Measurements from ENCODE around the gene SHB.

DNA sequence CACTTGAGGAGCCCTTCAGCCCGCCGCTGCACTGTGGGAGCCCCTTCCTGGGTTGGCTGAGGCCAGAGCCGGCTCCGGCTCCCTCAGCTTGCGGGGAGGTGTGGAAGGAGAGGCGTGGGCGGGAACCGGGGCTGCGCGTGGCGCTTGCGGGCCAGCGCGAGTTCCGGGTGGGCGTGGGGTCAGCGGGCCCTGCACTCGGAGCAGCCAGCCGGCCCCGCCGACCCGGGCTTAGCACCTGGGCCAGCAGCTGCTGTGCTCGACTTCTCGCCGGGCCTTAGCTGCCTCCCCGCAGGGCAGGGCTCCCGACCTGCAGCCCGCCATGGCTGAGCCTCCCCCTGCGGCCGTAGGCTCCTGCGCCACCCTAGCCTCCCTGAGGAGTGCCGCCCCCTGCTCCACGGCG lies 6.2 kb upstream of the SHB start:
- TF ChIP-seq, protein P1, sequence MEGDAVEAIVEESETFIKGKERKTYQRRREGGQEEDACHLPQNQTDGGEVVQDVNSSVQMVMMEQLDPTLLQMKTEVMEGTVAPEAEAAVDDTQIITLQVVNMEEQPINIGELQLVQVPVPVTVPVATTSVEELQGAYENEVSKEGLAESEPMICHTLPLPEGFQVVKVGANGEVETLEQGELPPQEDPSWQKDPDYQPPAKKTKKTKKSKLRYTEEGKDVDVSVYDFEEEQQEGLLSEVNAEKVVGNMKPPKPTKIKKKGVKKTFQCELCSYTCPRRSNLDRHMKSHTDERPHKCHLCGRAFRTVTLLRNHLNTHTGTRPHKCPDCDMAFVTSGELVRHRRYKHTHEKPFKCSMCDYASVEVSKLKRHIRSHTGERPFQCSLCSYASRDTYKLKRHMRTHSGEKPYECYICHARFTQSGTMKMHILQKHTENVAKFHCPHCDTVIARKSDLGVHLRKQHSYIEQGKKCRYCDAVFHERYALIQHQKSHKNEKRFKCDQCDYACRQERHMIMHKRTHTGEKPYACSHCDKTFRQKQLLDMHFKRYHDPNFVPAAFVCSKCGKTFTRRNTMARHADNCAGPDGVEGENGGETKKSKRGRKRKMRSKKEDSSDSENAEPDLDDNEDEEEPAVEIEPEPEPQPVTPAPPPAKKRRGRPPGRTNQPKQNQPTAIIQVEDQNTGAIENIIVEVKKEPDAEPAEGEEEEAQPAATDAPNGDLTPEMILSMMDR (IDR thresholded peaks at IDR 0.05): no peak
- no peak for TF ChIP-seq POLR2A (IDR thresholded peaks at IDR 0.05)

Measured in lower leg skin (tissue), 3 donors.